Choroid plexus epithelial cell (primary cell): ENCODE measurements around the gene MYCBPAP.

Experiments
- DNase-seq: peaks from one replicate; pipeline ENCODE4 v3.0.0-alpha.2; 2010; ENCODE audit warnings: low read depth
- H3K4me3 ChIP-seq: 2 replicates; pipeline ENCODE4 v1.5.1; 2011; ENCODE audit warnings: low read depth, mild to moderate bottlenecking, control low read depth, low read length, moderate library complexity
- TF ChIP-seq, protein P1 (sequence below): conservative IDR thresholded peaks from 2 replicates; pipeline ENCODE4 v1.5.1; 2011; ENCODE audit warnings: low read depth, mild to moderate bottlenecking, control low read depth, inconsistent platforms, low read length, moderate library complexity

Gene MYCBPAP

DNA sequence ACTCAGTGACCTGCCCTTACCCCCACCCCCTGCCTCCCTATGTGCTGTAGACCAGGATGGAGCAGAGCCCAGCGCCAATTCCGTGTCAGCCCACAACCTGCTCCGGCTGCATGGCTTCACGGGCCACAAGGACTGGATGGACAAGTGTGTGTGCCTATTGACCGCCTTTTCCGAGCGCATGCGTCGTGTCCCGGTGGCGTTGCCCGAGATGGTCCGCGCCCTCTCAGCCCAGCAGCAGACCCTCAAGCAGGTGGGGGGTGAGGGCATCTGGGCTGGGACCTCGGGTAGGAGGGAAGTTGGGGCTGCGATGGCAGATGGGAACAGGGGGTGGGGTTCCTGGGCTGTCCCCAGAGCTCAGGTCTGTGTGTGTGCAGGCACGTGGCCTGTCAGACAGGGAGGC lies 46.0 kb downstream of the MYCBPAP start:
- no peak overlapping the region for H3K4me3 ChIP-seq
- no peak for DNase-seq
- TF ChIP-seq, protein P1, sequence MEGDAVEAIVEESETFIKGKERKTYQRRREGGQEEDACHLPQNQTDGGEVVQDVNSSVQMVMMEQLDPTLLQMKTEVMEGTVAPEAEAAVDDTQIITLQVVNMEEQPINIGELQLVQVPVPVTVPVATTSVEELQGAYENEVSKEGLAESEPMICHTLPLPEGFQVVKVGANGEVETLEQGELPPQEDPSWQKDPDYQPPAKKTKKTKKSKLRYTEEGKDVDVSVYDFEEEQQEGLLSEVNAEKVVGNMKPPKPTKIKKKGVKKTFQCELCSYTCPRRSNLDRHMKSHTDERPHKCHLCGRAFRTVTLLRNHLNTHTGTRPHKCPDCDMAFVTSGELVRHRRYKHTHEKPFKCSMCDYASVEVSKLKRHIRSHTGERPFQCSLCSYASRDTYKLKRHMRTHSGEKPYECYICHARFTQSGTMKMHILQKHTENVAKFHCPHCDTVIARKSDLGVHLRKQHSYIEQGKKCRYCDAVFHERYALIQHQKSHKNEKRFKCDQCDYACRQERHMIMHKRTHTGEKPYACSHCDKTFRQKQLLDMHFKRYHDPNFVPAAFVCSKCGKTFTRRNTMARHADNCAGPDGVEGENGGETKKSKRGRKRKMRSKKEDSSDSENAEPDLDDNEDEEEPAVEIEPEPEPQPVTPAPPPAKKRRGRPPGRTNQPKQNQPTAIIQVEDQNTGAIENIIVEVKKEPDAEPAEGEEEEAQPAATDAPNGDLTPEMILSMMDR: no peak

DNA sequence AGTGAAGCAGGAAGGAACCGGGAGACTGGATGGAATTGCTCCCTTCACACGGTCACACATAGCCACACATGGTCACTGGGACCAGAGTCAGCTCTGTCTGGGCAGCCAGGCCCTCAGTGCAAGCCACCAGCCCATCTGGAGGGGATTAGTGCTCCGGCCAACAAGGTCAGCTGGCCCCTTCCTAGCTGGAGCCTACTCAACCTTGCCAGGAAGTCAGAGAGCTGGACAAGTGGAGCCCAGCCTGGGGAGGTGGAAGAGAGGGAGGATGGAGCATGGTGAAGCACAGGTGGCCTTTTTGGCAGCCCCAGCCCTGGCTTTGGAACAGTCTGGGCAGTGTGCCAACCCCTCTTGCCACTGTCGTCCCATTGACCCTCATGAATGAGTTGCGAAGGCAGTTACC lies 48.6 kb downstream of the MYCBPAP start:
- TF ChIP-seq, protein P1: no peak
- no peak overlapping the region for H3K4me3 ChIP-seq
- no peak for DNase-seq

DNA sequence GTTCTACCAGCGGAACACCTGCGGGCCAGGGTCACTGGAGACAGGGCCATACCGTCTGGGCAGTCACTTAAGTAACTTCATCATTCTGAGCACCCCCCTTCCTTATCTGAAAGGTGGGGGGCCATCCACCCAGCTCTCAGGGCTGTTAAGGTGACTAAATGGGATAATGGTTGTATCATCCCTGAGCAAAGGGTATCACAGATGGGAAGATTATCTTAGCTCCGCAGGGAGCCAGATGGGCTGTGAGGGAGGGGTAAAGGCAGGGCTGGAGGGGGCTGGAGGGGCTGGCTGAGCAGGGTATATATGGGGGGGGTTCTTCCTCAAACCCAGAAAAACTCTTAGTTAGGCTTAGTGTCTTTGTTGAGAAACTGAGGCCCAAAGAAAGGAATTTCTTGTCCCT lies 49.4 kb downstream of the MYCBPAP start:
- no peak overlapping the region for H3K4me3 ChIP-seq
- no peak for DNase-seq
- TF ChIP-seq, protein P1: no peak

DNA sequence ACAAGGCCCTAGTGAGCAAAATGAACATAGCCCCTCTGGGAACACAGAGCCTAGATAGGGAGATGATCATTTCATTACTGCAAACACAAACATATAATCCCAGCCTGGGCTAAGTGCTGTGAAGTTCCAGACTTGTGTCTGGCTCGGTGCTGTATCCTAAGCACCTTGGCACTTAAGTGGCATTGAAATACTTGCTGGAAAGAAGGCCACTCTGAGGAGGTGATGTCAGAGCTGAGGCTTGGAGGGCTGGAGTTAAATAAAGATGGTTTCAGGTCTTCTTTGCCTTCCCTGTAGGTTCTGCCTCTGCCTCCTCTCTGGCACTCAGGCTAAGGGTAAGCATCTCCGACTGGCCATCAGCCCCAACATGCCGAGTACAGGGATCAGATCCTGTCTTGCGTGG lies 49.9 kb downstream of the MYCBPAP start:
- H3K4me3 ChIP-seq: no peak overlapping the region
- no peak for DNase-seq
- TF ChIP-seq, protein P1: no peak

DNA sequence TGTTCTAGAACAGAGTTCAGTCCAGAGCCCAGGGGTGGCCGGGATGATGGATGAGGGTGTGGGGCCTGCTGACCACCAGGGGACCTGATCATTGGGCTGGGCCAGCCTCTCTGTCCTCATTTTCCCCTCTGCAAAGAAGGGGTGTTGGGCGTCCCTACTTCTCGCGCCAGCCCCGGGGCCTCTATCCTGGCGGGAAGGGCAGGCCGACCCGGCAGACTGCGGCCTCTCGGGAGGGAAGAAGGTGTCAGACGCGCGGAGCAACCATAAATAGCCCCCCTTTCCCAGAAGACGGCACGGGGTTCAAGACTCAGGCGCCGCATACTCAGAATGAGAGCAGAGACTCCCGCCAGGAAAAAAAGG lies 50.3 kb downstream of the MYCBPAP start:
- TF ChIP-seq, protein P1: peak; percentile 11
- H3K4me3 ChIP-seq: no peak overlapping the region

DNA sequence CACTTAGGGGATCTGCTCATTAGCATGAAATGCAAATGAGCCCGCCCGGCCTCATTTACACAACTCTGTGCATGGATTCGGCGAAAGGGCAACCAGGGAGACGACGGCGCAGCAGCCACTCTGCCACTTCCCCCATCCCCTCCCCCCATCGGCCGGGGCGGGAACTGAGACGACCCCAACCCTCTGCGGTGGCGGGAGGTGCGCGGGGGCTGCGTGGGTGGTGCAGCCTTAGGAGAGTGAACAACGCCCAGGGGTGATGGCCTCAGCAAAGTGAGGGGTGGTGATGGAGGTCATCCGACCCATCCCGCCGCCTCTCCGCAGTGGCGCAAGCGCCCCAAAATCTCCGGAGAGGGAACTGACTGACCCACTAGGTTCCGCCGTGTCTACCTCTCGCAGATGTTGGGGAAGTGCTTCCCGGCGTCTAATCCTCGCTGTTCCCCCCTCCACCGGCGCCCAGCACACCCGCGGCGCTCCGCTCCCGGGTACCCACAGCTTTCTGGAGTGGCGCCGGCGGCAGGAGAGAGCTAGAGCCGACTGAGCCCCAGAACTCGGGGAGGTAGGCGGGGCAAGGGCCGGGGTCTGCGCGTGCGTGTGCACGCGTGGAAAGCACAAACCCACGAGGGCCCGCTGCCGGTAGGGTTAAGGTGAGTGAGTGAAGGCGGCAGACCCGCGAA lies 50.8 kb downstream of the MYCBPAP start:
- no peak for DNase-seq
- peak overlapping the region; percentile 17 for H3K4me3 ChIP-seq

More for the DNA sequence above, 50.3 kb downstream of the MYCBPAP start:
- DNase-seq: no peak

More for the DNA sequence above, 50.8 kb downstream of the MYCBPAP start:
- TF ChIP-seq, protein P1: no peak
